Stomach smooth muscle (tissue), 2 donors: ENCODE data around the gene GLS.

Experiments used
- H3K27ac ChIP-seq: one replicate; pipeline ENCODE4 v1.7.0; 2013; ENCODE audit warnings: mild to moderate bottlenecking, low read length, inconsistent platforms
- H3K27me3 ChIP-seq, 2 donors: one replicate each; pipeline ENCODE4 v1.7.0; 2013; ENCODE audit warnings: low read length in 2 of 2; ENCODE audit not compliant: insufficient read depth in 2 of 2, control insufficient read depth in 1 of 2
- H3K36me3 ChIP-seq, 2 donors: one replicate each; pipeline ENCODE4 v1.7.0; 2013; ENCODE audit warnings: low read length in 2 of 2; ENCODE audit not compliant: control insufficient read depth in 2 of 2, insufficient read depth in 2 of 2
- H3K4me1 ChIP-seq: one replicate; pipeline ENCODE4 v1.7.0; 2013; ENCODE audit warnings: low read length; ENCODE audit not compliant: control insufficient read depth, insufficient read depth
- H3K4me3 ChIP-seq, 2 donors: one replicate each; pipeline ENCODE4 v1.7.0; 2013; ENCODE audit warnings: low read length in 2 of 2
- H3K9ac ChIP-seq, 2 donors: one replicate each; pipeline ENCODE4 v1.7.0; 2013; ENCODE audit warnings: low read length in 2 of 2, mild to moderate bottlenecking in 1 of 2
- H3K9me3 ChIP-seq, 2 donors: one replicate each; pipeline ENCODE4 v1.7.0; 2013; ENCODE audit warnings: low read length in 2 of 2; ENCODE audit not compliant: control insufficient read depth in 2 of 2
- donor health status: healthy.
- donor health status: Pancreatic carcinoma.

GLS gene

GRCh38 chr2:190970873-190971506 is 90.4 kb downstream of the GLS start:
- Histone ChIP-seq H3K4me1 (no peaks in the 10 kb centered on the region), H3K9me3 (no peaks in the 10 kb centered on the region), H3K27me3 (no peaks in the 10 kb centered on the region), H3K36me3 (peaks cover 43 to 59% of the 10 kb centered on the region in 2 donors), H3K9ac (no peak overlapping the region), H3K27ac (no peak overlapping the region), H3K4me3 (no peak overlapping the region)

- no peak overlapping the region for H3K27ac ChIP-seq
- H3K27me3 ChIP-seq: no peaks in the 10 kb centered on the region
- no peak overlapping the region for H3K4me3 ChIP-seq
- peaks cover 45 to 65% of the 10 kb centered on the region in 2 donors for H3K36me3 ChIP-seq
- no peaks in the 10 kb centered on the region for H3K4me1 ChIP-seq
- H3K9ac ChIP-seq: no peak overlapping the region
- H3K9me3 ChIP-seq: no peaks in the 10 kb centered on the region
These were observed 91.6 kb downstream of the GLS start for GRCh38 chr2:190972213-190972612.

GRCh38 chr2:190972846-190973245 is 92.2 kb downstream of the GLS start:
- no peak overlapping the region for H3K27ac ChIP-seq
- H3K4me3 ChIP-seq: no peak overlapping the region
- H3K4me1 ChIP-seq: no peaks in the 10 kb centered on the region
- H3K27me3 ChIP-seq: no peaks in the 10 kb centered on the region
- H3K36me3 ChIP-seq: peaks cover 47 to 67% of the 10 kb centered on the region in 2 donors
- H3K9me3 ChIP-seq: no peaks in the 10 kb centered on the region
- no peak overlapping the region for H3K9ac ChIP-seq

GRCh38 chr2:190973262-190973661 is 92.6 kb downstream of the GLS start:
- no peak overlapping the region for H3K9ac ChIP-seq
- H3K4me3 ChIP-seq: no peak overlapping the region
- H3K9me3 ChIP-seq: no peaks in the 10 kb centered on the region
- no peak overlapping the region for H3K27ac ChIP-seq
- H3K4me1 ChIP-seq: no peaks in the 10 kb centered on the region
- H3K36me3 ChIP-seq: peaks cover 50 to 64% of the 10 kb centered on the region in 2 donors
- H3K27me3 ChIP-seq: no peaks in the 10 kb centered on the region

GRCh38 chr2:190973726-190974628 is 93.4 kb downstream of the GLS start:
- H3K27me3 ChIP-seq: no peaks in the 10 kb centered on the region
- H3K27ac ChIP-seq: no peak overlapping the region
- H3K9ac ChIP-seq: no peak overlapping the region
- H3K36me3 ChIP-seq: peaks cover 57 to 69% of the 10 kb centered on the region in 2 donors
- no peaks in the 10 kb centered on the region for H3K9me3 ChIP-seq
- H3K4me1 ChIP-seq: no peaks in the 10 kb centered on the region
- no peak overlapping the region for H3K4me3 ChIP-seq

- no peak overlapping the region for H3K27ac ChIP-seq
- no peak overlapping the region for H3K4me3 ChIP-seq
- no peaks in the 10 kb centered on the region for H3K27me3 ChIP-seq
- H3K9me3 ChIP-seq: no peaks in the 10 kb centered on the region
- no peaks in the 10 kb centered on the region for H3K4me1 ChIP-seq
- no peak overlapping the region for H3K9ac ChIP-seq
- H3K36me3 ChIP-seq: peaks cover 64 to 73% of the 10 kb centered on the region in 2 donors
These were observed 94.2 kb downstream of the GLS start for GRCh38 chr2:190974629-190975361.

- Histone ChIP-seq H3K27me3 (no peaks in the 10 kb centered on the region), H3K27ac (no peak overlapping the region), H3K4me1 (no peaks in the 10 kb centered on the region), H3K4me3 (no peak overlapping the region), H3K9ac (no peak overlapping the region), H3K36me3 (peaks cover 70% of the 10 kb centered on the region in 2 donors), H3K9me3 (no peaks in the 10 kb centered on the region)
These were observed 95.9 kb downstream of the GLS start for GRCh38 chr2:190976521-190976920.

- H3K36me3 ChIP-seq: peaks cover 71% of the 10 kb centered on the region in 2 donors
- H3K9me3 ChIP-seq: no peaks in the 10 kb centered on the region
- no peaks in the 10 kb centered on the region for H3K4me1 ChIP-seq
- H3K9ac ChIP-seq: no peak overlapping the region
- H3K27me3 ChIP-seq: no peaks in the 10 kb centered on the region
- H3K27ac ChIP-seq: no peak overlapping the region
- no peak overlapping the region for H3K4me3 ChIP-seq
These were observed 96.9 kb downstream of the GLS start for GRCh38 chr2:190977505-190977904.

GRCh38 chr2:190978389-190979053 is 97.9 kb downstream of the GLS start:
- Histone ChIP-seq H3K9ac (no peak overlapping the region), H3K4me1 (no peaks in the 10 kb centered on the region), H3K27me3 (no peaks in the 10 kb centered on the region), H3K9me3 (no peaks in the 10 kb centered on the region), H3K4me3 (no peak overlapping the region), H3K27ac (no peak overlapping the region), H3K36me3 (peaks cover 73% of the 10 kb centered on the region in 2 donors)

GRCh38 chr2:190979906-190980629 is 99.4 kb downstream of the GLS start:
- Histone ChIP-seq H3K4me1 (no peaks in the 10 kb centered on the region), H3K27ac (no peak overlapping the region), H3K9ac (no peak overlapping the region), H3K9me3 (no peaks in the 10 kb centered on the region), H3K36me3 (peaks cover 67 to 71% of the 10 kb centered on the region in 2 donors), H3K27me3 (no peaks in the 10 kb centered on the region), H3K4me3 (no peak overlapping the region)
